C4-2B (cell line): Measurements from ENCODE around the gene MOB3C.

Experiments used
- CTCF ChIP-seq: fragments of 450-650 bp; conservative IDR thresholded peaks from 2 replicates; pipeline ENCODE4 v1.5.1; 2017; ENCODE audit warnings: mild to moderate bottlenecking
- ZFX ChIP-seq: fragments of 450-650 bp; IDR thresholded peaks from 2 replicates; pipeline ENCODE4 v1.6.1; 2017

- TF ChIP-seq CTCF: no peak
- TF ChIP-seq ZFX: no peak
Observed at GRCh38 chr1:46585312-46585938, 31.2 kb downstream of the MOB3C start.
